Stimulated activated CD4-positive, alpha-beta T cell treated with anti-CD3 and anti-CD28 coated beads, TNF-alpha, amount 100 ng/mL, for 24 hours (primary cell): ENCODE data around the gene KRTAP6-1.

ENCODE experiments used
- DNase-seq, 3 experiments: peaks; one replicate each; pipeline ENCODE4 v3.0.0-alpha.2; 2020; ENCODE audit warnings: low read depth in 3 of 3

KRTAP6-1 gene

GRCh38 chr21:30613836-30614235 lies at the start of gene KRTAP6-1:
Gene KRTAP6-1 (minus strand): TSS chr21:30613930. CDS start chr21:30613904, 26 bp downstream.
- no peak for DNase-seq

- no peak for DNase-seq
Observed at GRCh38 chr21:30652891-30653290, 39.2 kb upstream of the KRTAP6-1 start.

- no peak for DNase-seq
Observed at GRCh38 chr21:30646904-30647414, 33.2 kb upstream of the KRTAP6-1 start.

- DNase-seq: no peak
Observed at GRCh38 chr21:30642564-30642963, 28.8 kb upstream of the KRTAP6-1 start, which contains the start of gene KRTAP20-3. Gene KRTAP20-3 (plus strand): TSS chr21:30642864.

- DNase-seq: no peak
Observed at GRCh38 chr21:30638686-30639085, 25.0 kb upstream of the KRTAP6-1 start.

GRCh38 chr21:30634906-30635305 lies 21.2 kb upstream of the KRTAP6-1 start, which contains the start of gene KRTAP20-2:
Gene KRTAP20-2 (plus strand): TSS chr21:30635206. CDS start chr21:30635264, 58 bp downstream.
- no peak for DNase-seq

GRCh38 chr21:30629200-30629599 lies 15.5 kb upstream of the KRTAP6-1 start:
- no peak for DNase-seq

GRCh38 chr21:30628109-30628508 lies 14.4 kb upstream of the KRTAP6-1 start:
- no peak for DNase-seq

GRCh38 chr21:30625449-30626165 lies 11.9 kb upstream of the KRTAP6-1 start:
- no peak for DNase-seq

- no peak for DNase-seq
Observed at GRCh38 chr21:30623362-30623761, 9.6 kb upstream of the KRTAP6-1 start.

GRCh38 chr21:30620522-30620921 lies 6.8 kb upstream of the KRTAP6-1 start, which contains the start of gene KRTAP20-4:
Gene KRTAP20-4 (plus strand): TSS chr21:30620627.
- no peak for DNase-seq

- no peak for DNase-seq
Observed at GRCh38 chr21:30620080-30620479, 6.3 kb upstream of the KRTAP6-1 start.

- no peak for DNase-seq
Observed at GRCh38 chr21:30616125-30616524, 2.4 kb upstream of the KRTAP6-1 start, which contains the start of gene KRTAP20-1. Gene KRTAP20-1 (plus strand): TSS chr21:30616425. CDS start chr21:30616455, 30 bp downstream.

GRCh38 chr21:30615199-30615598 lies 1.5 kb upstream of the KRTAP6-1 start:
- DNase-seq: no peak

GRCh38 chr21:30612132-30612531 lies 1.6 kb downstream of the KRTAP6-1 start:
- no peak for DNase-seq

GRCh38 chr21:30605968-30606367 lies 7.8 kb downstream of the KRTAP6-1 start:
- DNase-seq: no peak

- no peak for DNase-seq
Observed at GRCh38 chr21:30600787-30601186, 12.9 kb downstream of the KRTAP6-1 start, which contains the start of gene KRTAP22-1. Gene KRTAP22-1 (plus strand): TSS chr21:30601087.

GRCh38 chr21:30598802-30599201 lies 14.9 kb downstream of the KRTAP6-1 start, which contains the start of gene KRTAP6-2:
Gene KRTAP6-2 (minus strand): TSS chr21:30598902. CDS start chr21:30598874, 28 bp downstream.
- no peak for DNase-seq

GRCh38 chr21:30592140-30592539 lies 21.6 kb downstream of the KRTAP6-1 start, which contains the start of gene KRTAP6-3:
Gene KRTAP6-3 (plus strand): TSS chr21:30592440. CDS start chr21:30592446, 6 bp downstream.
- no peak for DNase-seq

GRCh38 chr21:30590297-30590696 lies 23.4 kb downstream of the KRTAP6-1 start, which contains the start of gene KRTAP22-2:
Gene KRTAP22-2 (minus strand): TSS chr21:30590397.
- DNase-seq: no peak

GRCh38 chr21:30582870-30583269 lies 30.9 kb downstream of the KRTAP6-1 start:
- no peak for DNase-seq

- no peak for DNase-seq
Observed at GRCh38 chr21:30580132-30580531, 33.6 kb downstream of the KRTAP6-1 start.

- DNase-seq: no peak
Observed at GRCh38 chr21:30579346-30579745, 34.4 kb downstream of the KRTAP6-1 start.
